Measurements from ENCODE around the gene SLC5A9. TPM values are rescaled to one million over a fixed set of nuclear protein-coding genes. Genes with fewer than 3 reads are reported as not detected.
"Not testable (repeated sequence)": the region's sequence is repeated elsewhere in the genome, so short reads cannot be mapped to it uniquely, and the experiment has no call there.

SLC5A9 gene
- total and polyA plus RNA-seq, 2 experiments from 2014 or later, result not detected

GRCh38 chr1:48263041-48263440, 40.5 kb downstream of the SLC5A9 start:
- no peaks in the 10 kb centered on the region for H3K79me2 ChIP-seq (ENCODE audit: insufficient read depth)
- no peaks in the 10 kb centered on the region for H3K9me2 ChIP-seq (ENCODE audit: insufficient read depth)
- H3K36me3 ChIP-seq (ENCODE audit: low read depth), result no peaks in the 10 kb centered on the region
- TF ChIP-seq EZH2 (IDR thresholded peaks at IDR 0.05; ENCODE audit: insufficient read depth, poor library complexity, severe bottlenecking) (no peak), EZH2phosphoT487 (IDR thresholded peaks at IDR 0.05; ENCODE audit: insufficient read depth, low read depth) (no peak)
- H3F3A ChIP-seq (ENCODE audit: insufficient read depth), result no peaks in the 10 kb centered on the region
- in situ Hi-C loops (cut with MboI), result no loop called here
- WGBS, 2 experiments (ENCODE audit: low coverage in 1 of 2, low lambda C conversion rate in 2 of 2, missing lambda C conversion rate in 2 of 2), result 30 to 31% methylated on average over 1 of the region's 1 CpG
- no peaks in the 10 kb centered on the region for H3K27me3 ChIP-seq (replicated peaks; ENCODE audit: insufficient read depth)
- H3K9me3 ChIP-seq (ENCODE audit: low read depth), result no peaks in the 10 kb centered on the region
- no peak overlapping the region for H2AFZ ChIP-seq
- H3K27ac ChIP-seq, result no peak overlapping the region
- no peak overlapping the region for H3K4me2 ChIP-seq (ENCODE audit: unreplicated experiment)
- no peaks in the 10 kb centered on the region for H4K20me1 ChIP-seq (ENCODE audit: insufficient read depth)
- H3K4me3 ChIP-seq, result no peak overlapping the region
- no peaks in the 10 kb centered on the region for H3K4me1 ChIP-seq (ENCODE audit: insufficient read depth)
- H3K9ac ChIP-seq, result no peak overlapping the region
- no peak for DNase-seq

- H3K27me3 ChIP-seq (replicated peaks; ENCODE audit: insufficient read depth), result no peaks in the 10 kb centered on the region
- H3K79me2 ChIP-seq (ENCODE audit: insufficient read depth), result no peaks in the 10 kb centered on the region
- H3K9me2 ChIP-seq (ENCODE audit: insufficient read depth), result no peaks in the 10 kb centered on the region
- no peaks in the 10 kb centered on the region for H3K36me3 ChIP-seq (ENCODE audit: low read depth)
- H3K27ac ChIP-seq, result no peak overlapping the region
- no peaks in the 10 kb centered on the region for H4K20me1 ChIP-seq (ENCODE audit: insufficient read depth)
- H3K4me3 ChIP-seq, result no peak overlapping the region
- no peak overlapping the region for H2AFZ ChIP-seq
- TF ChIP-seq EZH2 (IDR thresholded peaks at IDR 0.05; ENCODE audit: insufficient read depth, poor library complexity, severe bottlenecking) (no peak), EZH2phosphoT487 (IDR thresholded peaks at IDR 0.05; ENCODE audit: insufficient read depth, low read depth) (no peak)
- H3F3A ChIP-seq (ENCODE audit: insufficient read depth), result no peaks in the 10 kb centered on the region
- 6 to 8% methylated on average over 2 of the region's 2 CpGs for WGBS, 2 experiments (ENCODE audit: low coverage in 1 of 2, low lambda C conversion rate in 2 of 2, missing lambda C conversion rate in 2 of 2)
- no peak overlapping the region for H3K9ac ChIP-seq
- DNase-seq, result no peak
- no peak overlapping the region for H3K4me2 ChIP-seq (ENCODE audit: unreplicated experiment)
- in situ Hi-C loops (cut with MboI), result no loop called here
- H3K9me3 ChIP-seq (ENCODE audit: low read depth), result no peaks in the 10 kb centered on the region
- no peaks in the 10 kb centered on the region for H3K4me1 ChIP-seq (ENCODE audit: insufficient read depth)
Observed at GRCh38 chr1:48266576-48266975, 44.1 kb downstream of the SLC5A9 start.

GRCh38 chr1:48277437-48277836, 54.9 kb downstream of the SLC5A9 start:
- H3F3A ChIP-seq (ENCODE audit: insufficient read depth); H3K36me3 ChIP-seq (ENCODE audit: low read depth); H3K4me2 ChIP-seq (ENCODE audit: unreplicated experiment); in situ Hi-C loops (cut with MboI); H4K20me1 ChIP-seq (ENCODE audit: insufficient read depth); H3K4me1 ChIP-seq (ENCODE audit: insufficient read depth); H2AFZ ChIP-seq; H3K9me2 ChIP-seq (ENCODE audit: insufficient read depth); H3K9me3 ChIP-seq (ENCODE audit: low read depth); H3K27me3 ChIP-seq (replicated peaks; ENCODE audit: insufficient read depth); H3K4me3 ChIP-seq; H3K27ac ChIP-seq; DNase-seq; H3K79me2 ChIP-seq (ENCODE audit: insufficient read depth); H3K9ac ChIP-seq: not testable (repeated sequence)
- 59 to 71% methylated on average over 10 of the region's 10 CpGs for WGBS, 2 experiments (ENCODE audit: low coverage in 1 of 2, low lambda C conversion rate in 2 of 2, missing lambda C conversion rate in 2 of 2)

GRCh38 chr1:48282329-48282728, 59.8 kb downstream of the SLC5A9 start:
- H3K79me2 ChIP-seq (ENCODE audit: insufficient read depth); H3K27me3 ChIP-seq (replicated peaks; ENCODE audit: insufficient read depth); H3K9ac ChIP-seq; H3K4me1 ChIP-seq (ENCODE audit: insufficient read depth); H3K9me2 ChIP-seq (ENCODE audit: insufficient read depth); DNase-seq; H4K20me1 ChIP-seq (ENCODE audit: insufficient read depth); H3K4me3 ChIP-seq; H3K9me3 ChIP-seq (ENCODE audit: low read depth); H3K4me2 ChIP-seq (ENCODE audit: unreplicated experiment); H3F3A ChIP-seq (ENCODE audit: insufficient read depth); H3K36me3 ChIP-seq (ENCODE audit: low read depth); H2AFZ ChIP-seq; in situ Hi-C loops (cut with MboI); H3K27ac ChIP-seq: not testable (repeated sequence)

GRCh38 chr1:48284696-48285420, 62.3 kb downstream of the SLC5A9 start:
- in situ Hi-C loops (cut with MboI); H3K9ac ChIP-seq; H3K27ac ChIP-seq; H3K36me3 ChIP-seq (ENCODE audit: low read depth); H3K4me3 ChIP-seq; H3K4me1 ChIP-seq (ENCODE audit: insufficient read depth); H3K9me3 ChIP-seq (ENCODE audit: low read depth); H3K79me2 ChIP-seq (ENCODE audit: insufficient read depth); H3K9me2 ChIP-seq (ENCODE audit: insufficient read depth); H2AFZ ChIP-seq; H4K20me1 ChIP-seq (ENCODE audit: insufficient read depth); H3K4me2 ChIP-seq (ENCODE audit: unreplicated experiment); H3K27me3 ChIP-seq (replicated peaks; ENCODE audit: insufficient read depth); H3F3A ChIP-seq (ENCODE audit: insufficient read depth); DNase-seq: not testable (repeated sequence)
- 58 to 66% methylated on average over 10 of the region's 10 CpGs for WGBS, 2 experiments (ENCODE audit: low coverage in 1 of 2, low lambda C conversion rate in 2 of 2, missing lambda C conversion rate in 2 of 2)

Measured in GM23248 (cell line).